Measurements from ENCODE around the gene ASB18. TPM values are rescaled to one million over a fixed set of nuclear protein-coding genes. Genes with fewer than 3 reads are reported as not detected.

ASB18 gene
- total RNA-seq, 1 experiment from 2014 or later = not detected

- TF ChIP-seq, protein P1, sequence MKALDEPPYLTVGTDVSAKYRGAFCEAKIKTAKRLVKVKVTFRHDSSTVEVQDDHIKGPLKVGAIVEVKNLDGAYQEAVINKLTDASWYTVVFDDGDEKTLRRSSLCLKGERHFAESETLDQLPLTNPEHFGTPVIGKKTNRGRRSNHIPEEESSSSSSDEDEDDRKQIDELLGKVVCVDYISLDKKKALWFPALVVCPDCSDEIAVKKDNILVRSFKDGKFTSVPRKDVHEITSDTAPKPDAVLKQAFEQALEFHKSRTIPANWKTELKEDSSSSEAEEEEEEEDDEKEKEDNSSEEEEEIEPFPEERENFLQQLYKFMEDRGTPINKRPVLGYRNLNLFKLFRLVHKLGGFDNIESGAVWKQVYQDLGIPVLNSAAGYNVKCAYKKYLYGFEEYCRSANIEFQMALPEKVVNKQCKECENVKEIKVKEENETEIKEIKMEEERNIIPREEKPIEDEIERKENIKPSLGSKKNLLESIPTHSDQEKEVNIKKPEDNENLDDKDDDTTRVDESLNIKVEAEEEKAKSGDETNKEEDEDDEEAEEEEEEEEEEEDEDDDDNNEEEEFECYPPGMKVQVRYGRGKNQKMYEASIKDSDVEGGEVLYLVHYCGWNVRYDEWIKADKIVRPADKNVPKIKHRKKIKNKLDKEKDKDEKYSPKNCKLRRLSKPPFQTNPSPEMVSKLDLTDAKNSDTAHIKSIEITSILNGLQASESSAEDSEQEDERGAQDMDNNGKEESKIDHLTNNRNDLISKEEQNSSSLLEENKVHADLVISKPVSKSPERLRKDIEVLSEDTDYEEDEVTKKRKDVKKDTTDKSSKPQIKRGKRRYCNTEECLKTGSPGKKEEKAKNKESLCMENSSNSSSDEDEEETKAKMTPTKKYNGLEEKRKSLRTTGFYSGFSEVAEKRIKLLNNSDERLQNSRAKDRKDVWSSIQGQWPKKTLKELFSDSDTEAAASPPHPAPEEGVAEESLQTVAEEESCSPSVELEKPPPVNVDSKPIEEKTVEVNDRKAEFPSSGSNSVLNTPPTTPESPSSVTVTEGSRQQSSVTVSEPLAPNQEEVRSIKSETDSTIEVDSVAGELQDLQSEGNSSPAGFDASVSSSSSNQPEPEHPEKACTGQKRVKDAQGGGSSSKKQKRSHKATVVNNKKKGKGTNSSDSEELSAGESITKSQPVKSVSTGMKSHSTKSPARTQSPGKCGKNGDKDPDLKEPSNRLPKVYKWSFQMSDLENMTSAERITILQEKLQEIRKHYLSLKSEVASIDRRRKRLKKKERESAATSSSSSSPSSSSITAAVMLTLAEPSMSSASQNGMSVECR (CRISPR knock-in tag; IDR thresholded peaks at IDR 0.05; ENCODE audit: borderline replicate concordance) = no peak
- TF ChIP-seq SP1 (CRISPR knock-in tag; conservative IDR thresholded peaks at IDR 0.05) (no peak), E2F4 (CRISPR knock-in tag; IDR thresholded peaks at IDR 0.05; ENCODE audit: borderline replicate concordance, low read depth) (no peak), ZNF512 (CRISPR knock-in tag; IDR thresholded peaks at IDR 0.05; ENCODE audit: borderline replicate concordance) (no peak), HMGA2 (CRISPR knock-in tag; IDR thresholded peaks at IDR 0.05) (no peak), NFYB (CRISPR knock-in tag; conservative IDR thresholded peaks at IDR 0.05; ENCODE audit: low read depth) (no peak)
- TF ChIP-seq, protein P2, sequence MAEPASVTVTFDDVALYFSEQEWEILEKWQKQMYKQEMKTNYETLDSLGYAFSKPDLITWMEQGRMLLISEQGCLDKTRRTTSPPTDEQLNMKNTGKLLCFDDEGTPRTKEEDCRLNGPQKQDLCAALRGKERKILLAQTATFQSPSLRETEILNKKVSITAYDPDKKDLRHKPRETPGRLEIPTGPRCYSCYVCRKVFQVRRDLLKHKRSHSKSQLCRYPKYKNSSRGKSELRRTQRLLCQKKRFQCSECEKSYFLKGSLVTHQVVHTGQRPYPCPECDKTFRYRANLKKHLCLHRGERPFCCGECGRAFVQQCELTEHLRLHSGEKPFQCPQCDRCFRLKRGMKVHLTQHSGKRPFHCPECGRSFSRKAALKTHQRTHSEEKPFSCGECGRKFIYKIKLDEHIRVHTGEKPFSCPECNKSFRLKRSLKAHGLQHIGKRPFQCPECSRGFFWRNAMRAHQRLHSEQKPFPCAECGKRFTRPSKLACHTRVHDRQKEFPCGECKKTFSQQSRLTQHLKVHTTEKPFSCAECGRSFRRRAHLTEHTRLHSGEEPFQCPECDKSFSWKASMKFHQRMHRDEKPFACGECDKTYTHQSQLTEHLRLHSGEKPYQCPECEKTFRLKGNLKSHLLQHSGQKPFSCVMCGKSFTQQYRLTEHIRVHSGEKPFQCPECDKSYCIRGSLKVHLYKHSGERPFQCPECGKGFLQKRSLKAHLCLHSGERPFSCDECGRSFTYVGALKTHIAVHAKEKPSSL (CRISPR knock-in tag; conservative IDR thresholded peaks at IDR 0.05) = no peak
These were observed 91.0 kb downstream of the ASB18 start (continued) for GRCh38 chr2:236173036-236173728.

- DNase-seq (ENCODE audit: low spot score) = peak; percentile 36
- peaks cover 66% of the 10 kb centered on the region for H3K4me1 Mint-ChIP-seq
- H3K9me3 Mint-ChIP-seq = no peaks in the 10 kb centered on the region
- H3K27me3 Mint-ChIP-seq (ENCODE audit: low read depth) = peaks cover 89% of the 10 kb centered on the region
- TF ChIP-seq, protein P3, sequence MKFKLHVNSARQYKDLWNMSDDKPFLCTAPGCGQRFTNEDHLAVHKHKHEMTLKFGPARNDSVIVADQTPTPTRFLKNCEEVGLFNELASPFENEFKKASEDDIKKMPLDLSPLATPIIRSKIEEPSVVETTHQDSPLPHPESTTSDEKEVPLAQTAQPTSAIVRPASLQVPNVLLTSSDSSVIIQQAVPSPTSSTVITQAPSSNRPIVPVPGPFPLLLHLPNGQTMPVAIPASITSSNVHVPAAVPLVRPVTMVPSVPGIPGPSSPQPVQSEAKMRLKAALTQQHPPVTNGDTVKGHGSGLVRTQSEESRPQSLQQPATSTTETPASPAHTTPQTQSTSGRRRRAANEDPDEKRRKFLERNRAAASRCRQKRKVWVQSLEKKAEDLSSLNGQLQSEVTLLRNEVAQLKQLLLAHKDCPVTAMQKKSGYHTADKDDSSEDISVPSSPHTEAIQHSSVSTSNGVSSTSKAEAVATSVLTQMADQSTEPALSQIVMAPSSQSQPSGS (CRISPR knock-in tag; IDR thresholded peaks at IDR 0.05; ENCODE audit: borderline replicate concordance, low read depth) = no peak
- TF ChIP-seq IRF2 (CRISPR knock-in tag; IDR thresholded peaks at IDR 0.05; ENCODE audit: borderline replicate concordance, low read depth) (no peak), FOXJ3 (CRISPR knock-in tag; IDR thresholded peaks at IDR 0.05; ENCODE audit: borderline replicate concordance) (no peak), NFATC4 (CRISPR knock-in tag; IDR thresholded peaks at IDR 0.05) (no peak), ATF1 (CRISPR knock-in tag; IDR thresholded peaks at IDR 0.05) (no peak)
- TF ChIP-seq, protein P4, sequence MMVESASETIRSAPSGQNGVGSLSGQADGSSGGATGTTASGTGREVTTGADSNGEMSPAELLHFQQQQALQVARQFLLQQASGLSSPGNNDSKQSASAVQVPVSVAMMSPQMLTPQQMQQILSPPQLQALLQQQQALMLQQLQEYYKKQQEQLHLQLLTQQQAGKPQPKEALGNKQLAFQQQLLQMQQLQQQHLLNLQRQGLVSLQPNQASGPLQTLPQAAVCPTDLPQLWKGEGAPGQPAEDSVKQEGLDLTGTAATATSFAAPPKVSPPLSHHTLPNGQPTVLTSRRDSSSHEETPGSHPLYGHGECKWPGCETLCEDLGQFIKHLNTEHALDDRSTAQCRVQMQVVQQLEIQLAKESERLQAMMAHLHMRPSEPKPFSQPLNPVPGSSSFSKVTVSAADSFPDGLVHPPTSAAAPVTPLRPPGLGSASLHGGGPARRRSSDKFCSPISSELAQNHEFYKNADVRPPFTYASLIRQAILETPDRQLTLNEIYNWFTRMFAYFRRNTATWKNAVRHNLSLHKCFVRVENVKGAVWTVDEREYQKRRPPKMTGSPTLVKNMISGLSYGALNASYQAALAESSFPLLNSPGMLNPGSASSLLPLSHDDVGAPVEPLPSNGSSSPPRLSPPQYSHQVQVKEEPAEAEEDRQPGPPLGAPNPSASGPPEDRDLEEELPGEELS (CRISPR knock-in tag; IDR thresholded peaks at IDR 0.05) = no peak
- ATAC-seq = no peak
- peak overlapping the region; percentile 71 for H3K4me3 Mint-ChIP-seq
- no peaks in the 10 kb centered on the region for H3K36me3 Mint-ChIP-seq
- POLR2A ChIA-PET = interaction anchor here (0.7 to 1.1 kb wide), 2 partner anchors 11 to 16 kb away, joined by 3 read pairs; no protein-coding TSS in a partner anchor
- CTCF ChIA-PET = interaction anchor here (0.7 to 3.5 kb wide), 6 partner anchors 9 to 393 kb away, joined by 3 to 11 read pairs (median 4); no protein-coding TSS in a partner anchor
- peak overlapping the region; percentile 3; the same call in 1 of the 2 replicates for H3K27ac Mint-ChIP-seq
These were observed 91.8 kb downstream of the ASB18 start for GRCh38 chr2:236172255-236173035.

Data from WTC11 (cell line).